Activated B cell treated with CpG ODN at 0.5 μM for 24 hours (primary cell): ENCODE results near the gene KCNJ13. TPM values are rescaled to one million over a fixed set of nuclear protein-coding genes. Genes with fewer than 3 reads are reported as not detected.
"Not testable (repeated sequence)": the region's sequence is repeated elsewhere in the genome, so short reads cannot be mapped to it uniquely, and the experiment has no call there.

Experiments used
- ATAC-seq: fragments of 200-7000 bp; cut with Tn5 transposase; one replicate; pipeline ENCODE4 v1.10.0; 2021; ENCODE audit warnings: low read depth, mild to moderate bottlenecking, moderate library complexity
- CTCF ChIA-PET: fragments of 350-600 bp; sonication (Branson Sonifier 250); formaldehyde crosslinking; loops from one replicate; lab custom pipeline; 2021; ENCODE audit warnings: antibody characterized with exemption; lab: Charles Lee
- POLR2A ChIA-PET: fragments of 350-600 bp; sonication (Branson Sonifier 250); formaldehyde crosslinking; loops from one replicate; lab custom pipeline; 2021; ENCODE audit warnings: antibody characterized with exemption; lab: Charles Lee
- DNase-seq: peaks from one replicate; pipeline ENCODE4 v3.0.0; 2022
- H3K27ac Mint-ChIP-seq: one replicate; pipeline ENCODE4 v1.8.0; 2020; ENCODE audit warnings: mixed read lengths
- H3K27me3 Mint-ChIP-seq: one replicate; pipeline ENCODE4 v1.8.0; 2021; ENCODE audit warnings: mixed read lengths
- H3K36me3 Mint-ChIP-seq: one replicate; pipeline ENCODE4 v1.8.0; 2021; ENCODE audit warnings: low read depth, mixed read lengths
- H3K4me1 Mint-ChIP-seq: one replicate; pipeline ENCODE4 v1.8.0; 2021; ENCODE audit warnings: mixed read lengths
- H3K4me3 Mint-ChIP-seq: one replicate; pipeline ENCODE4 v1.8.0; 2020; ENCODE audit warnings: mild to moderate bottlenecking, mixed read lengths
- H3K9me3 Mint-ChIP-seq: one replicate; pipeline ENCODE4 v1.8.0; 2020; ENCODE audit warnings: mixed read lengths
- CTCF ChIP-seq: fragments of 200-600 bp; IDR thresholded peaks from one replicate; pipeline ENCODE4 v1.8.0; 2022; ENCODE audit warnings: antibody characterized with exemption, mild to moderate bottlenecking
- intact Hi-C: fragments of 100-400 bp; cut with micrococcal nuclease; formaldehyde crosslinking; loops from one replicate; pipeline ENCODE4 v1.15.1; 2024
- total RNA-seq: library from RNA; stranded (reverse); gene quantifications from 2 replicates; pipeline ENCODE4 v1.2.3, GENCODE V29; 2022

KCNJ13 gene
- total RNA-seq, 1 donor from 2014 or later, result not detected

- H3K36me3 Mint-ChIP-seq, result peaks cover 74% of the 10 kb centered on the region
- intact Hi-C loops, result no loop called here
- POLR2A ChIA-PET, result no interaction called here
- TF ChIP-seq CTCF, result no peak
- H3K4me3 Mint-ChIP-seq, result no peak overlapping the region
- H3K27me3 Mint-ChIP-seq, result no peaks in the 10 kb centered on the region
- peaks cover 4% of the 10 kb centered on the region for H3K9me3 Mint-ChIP-seq
- H3K27ac Mint-ChIP-seq, result no peak overlapping the region
- H3K4me1 Mint-ChIP-seq, result peaks cover 15% of the 10 kb centered on the region
- ATAC-seq (no peak), DNase-seq (no peak)
- CTCF ChIA-PET, result no interaction called here
Observed at GRCh38 chr2:232723027-232723426, 53.3 kb downstream of the KCNJ13 start.

GRCh38 chr2:232721882-232722281, 54.5 kb downstream of the KCNJ13 start:
- ChIA-PET CTCF (no interaction called here), POLR2A (no interaction called here)
- peaks cover 20% of the 10 kb centered on the region for H3K4me1 Mint-ChIP-seq
- intact Hi-C loops, result no loop called here
- peaks cover 74% of the 10 kb centered on the region for H3K36me3 Mint-ChIP-seq
- H3K27me3 Mint-ChIP-seq, result no peaks in the 10 kb centered on the region
- no peak overlapping the region for H3K4me3 Mint-ChIP-seq
- no peak for DNase-seq
- ATAC-seq, result no peak
- no peak overlapping the region for H3K27ac Mint-ChIP-seq
- peaks cover 4% of the 10 kb centered on the region for H3K9me3 Mint-ChIP-seq
- TF ChIP-seq CTCF, result no peak

- Mint-ChIP-seq H3K4me1 (peaks cover 20% of the 10 kb centered on the region), H3K27ac (no peak overlapping the region), H3K9me3 (peaks cover 4% of the 10 kb centered on the region), H3K4me3 (no peak overlapping the region), H3K36me3 (peaks cover 76% of the 10 kb centered on the region), H3K27me3 (no peaks in the 10 kb centered on the region)
- TF ChIP-seq CTCF, result no peak
- no peak for DNase-seq
- no peak for ATAC-seq
- ChIA-PET CTCF (no interaction called here), POLR2A (no interaction called here)
- intact Hi-C loops, result no loop called here
Observed at GRCh38 chr2:232721261-232721660, 55.1 kb downstream of the KCNJ13 start.

- intact Hi-C loops, H3K27ac Mint-ChIP-seq, H3K9me3 Mint-ChIP-seq, CTCF ChIA-PET, ATAC-seq, POLR2A ChIA-PET, H3K27me3 Mint-ChIP-seq, H3K4me3 Mint-ChIP-seq, DNase-seq: not testable (repeated sequence)
- Mint-ChIP-seq H3K4me1 (peaks cover 22% of the 10 kb centered on the region), H3K36me3 (peaks cover 73% of the 10 kb centered on the region)
Observed at GRCh38 chr2:232720056-232720455, 56.3 kb downstream of the KCNJ13 start.

Other genes with a start within 250 kb of the KCNJ13 start
- gene CHRNG, start 236.9 kb downstream of the KCNJ13 start, total RNA-seq, result not detected in 2 replicates
- 8.1 and 8.8 TPM in 2 replicates for gene TIGD1, start 226.0 kb downstream of the KCNJ13 start, total RNA-seq
- 63.2 and 67.2 TPM in 2 replicates for gene EIF4E2, start 225.9 kb downstream of the KCNJ13 start, total RNA-seq
- not detected in 2 replicates for gene EFHD1, start 143.0 kb downstream of the KCNJ13 start, total RNA-seq
- gene GIGYF2, start 79.2 kb downstream of the KCNJ13 start, total RNA-seq, result 68.9 and 77.9 TPM in 2 replicates
- 0.88 and 2.1 TPM in 2 replicates for gene SNORC, start 93.7 kb upstream of the KCNJ13 start, total RNA-seq
- gene NGEF, start 236.7 kb upstream of the KCNJ13 start, total RNA-seq, result not detected in 2 replicates